GM12878 (cell line): ENCODE data around the gene FRMD3. TPM values are rescaled to one million over a fixed set of nuclear protein-coding genes. Genes with fewer than 3 reads are reported as not detected.

Source experiments
- ATAC-seq: fragments of 200-7000 bp; cut with Tn5 transposase; 3 replicates; pipeline ENCODE4 v1.9.1; 2020; ENCODE audit warnings: mild to moderate bottlenecking, moderate library complexity
- BruUV-seq: library from RNA; stranded (reverse); fragments of 400-500 nt; replicated peaks from 2 replicates; lab custom pipeline; 2021; lab: Mats Ljungman, UMichigan
- CTCF ChIA-PET: fragments of 300-600 bp; sonication (Branson Sonifier 250); formaldehyde crosslinking; extraction: SDS; loops from one replicate; lab custom pipeline; 2021; ENCODE audit warnings: inconsistent platforms; lab: Yijun Ruan, JAX
- POLR2A ChIA-PET: fragments of 350-600 bp; formaldehyde crosslinking; extraction: SDS; loops from one replicate; lab custom pipeline; 2021; ENCODE audit warnings: inconsistent platforms; lab: Charles Lee
- RAD21 ChIA-PET: fragments of 300-600 bp; sonication (Branson Sonifier 250); formaldehyde crosslinking; loops from one replicate; lab custom pipeline; 2023; ENCODE audit warnings: antibody characterized with exemption; ENCODE audit not compliant: unreplicated experiment; lab: Charles Lee
- SMC1A ChIA-PET: fragments of 300-600 bp; sonication (Branson Sonifier 250); formaldehyde crosslinking; loops from one replicate; lab custom pipeline; 2023; ENCODE audit not compliant: unreplicated experiment, uncharacterized antibody; lab: Charles Lee
- DNase-seq: peaks from one replicate; pipeline ENCODE4 v3.0.0-alpha.2; 2011; ENCODE audit warnings: low read depth, low spot score
- FAIRE-seq: peaks from 3 replicates; lab custom pipeline; 2011; peaks lifted over from hg19 to GRCh38; lab: Jason Lieb, UNC
- H2AFZ ChIP-seq: 2 replicates; pipeline ENCODE4 v1.6.0; 2011; ENCODE audit warnings: low read depth, low read length, control low read depth; ENCODE audit not compliant: control insufficient read depth
- H3K27ac ChIP-seq: 2 replicates; pipeline ENCODE4 v1.5.1; 2011; ENCODE audit warnings: control low read depth; ENCODE audit not compliant: control insufficient read depth, insufficient read depth
- H3K27me3 ChIP-seq, 2 experiments: replicated peaks in 1 of 2; 2 replicates each; pipeline versions ENCODE4 v1.6.0 to v1.6.1; 2011; ENCODE audit warnings: low read length in 1 of 2; ENCODE audit not compliant: control insufficient read depth in 2 of 2, insufficient read depth in 2 of 2
- H3K36me3 ChIP-seq, 2 experiments: 2 replicates each; pipeline ENCODE4 v1.5.1; 2011; ENCODE audit warnings: low read length in 1 of 2; ENCODE audit not compliant: control insufficient read depth in 2 of 2, insufficient read depth in 2 of 2
- H3K4me1 ChIP-seq: 2 replicates; pipeline ENCODE4 v1.6.1; 2011; ENCODE audit warnings: mild to moderate bottlenecking, low read length, moderate library complexity, mixed read lengths; ENCODE audit not compliant: control insufficient read depth, insufficient read depth
- H3K4me2 ChIP-seq: 2 replicates; pipeline ENCODE4 v1.6.0; 2011; ENCODE audit warnings: control low read depth; ENCODE audit not compliant: control insufficient read depth, insufficient read depth
- H3K4me3 ChIP-seq: fragments of 200-600 bp; sonication (generic); 2 replicates; pipeline ENCODE4 v1.5.1; 2016
- H3K79me2 ChIP-seq: 2 replicates; pipeline ENCODE4 v1.6.0; 2011; ENCODE audit warnings: low read length; ENCODE audit not compliant: control insufficient read depth, insufficient read depth
- H3K9ac ChIP-seq: 2 replicates; pipeline ENCODE4 v1.8.0; 2011; ENCODE audit warnings: low read length, control low read depth, mixed read lengths; ENCODE audit not compliant: control insufficient read depth, insufficient read depth
- H3K9me3 ChIP-seq: replicated peaks from 3 replicates; pipeline ENCODE4 v1.5.1; 2011; ENCODE audit warnings: mild to moderate bottlenecking, low read length; ENCODE audit not compliant: control insufficient read depth, insufficient read depth
- H4K20me1 ChIP-seq: 2 replicates; pipeline ENCODE4 v1.6.0; 2011; ENCODE audit not compliant: control insufficient read depth, insufficient read depth
- CHD4 ChIP-seq: fragments of 200-600 bp; sonication (generic); IDR thresholded peaks from 2 replicates; pipeline ENCODE4 v1.6.1; 2016; ENCODE audit warnings: mild to moderate bottlenecking
- CREM ChIP-seq: IDR thresholded peaks from 2 replicates; pipeline ENCODE4 v1.6.1; 2014; ENCODE audit warnings: antibody characterized with exemption, low read depth
- KDM1A ChIP-seq: fragments of 200-600 bp; sonication (generic); IDR thresholded peaks from 2 replicates; pipeline ENCODE4 v1.6.1; 2016; ENCODE audit warnings: borderline replicate concordance
- MEF2B ChIP-seq: fragments of 450-650 bp; IDR thresholded peaks from 2 replicates; pipeline ENCODE4 v1.6.1; 2018; ENCODE audit warnings: mild to moderate bottlenecking, moderate library complexity; ENCODE audit not compliant: partially characterized antibody, poor library complexity, severe bottlenecking
- MYB ChIP-seq: fragments of 150-350 bp; IDR thresholded peaks from 2 replicates; pipeline ENCODE4 v1.6.1; 2014; ENCODE audit warnings: mild to moderate bottlenecking, low read depth, low read length, borderline replicate concordance
- NFXL1 ChIP-seq: fragments of 450-650 bp; IDR thresholded peaks from 2 replicates; pipeline ENCODE4 v1.6.1; 2017; ENCODE audit warnings: antibody characterized with exemption, mild to moderate bottlenecking, borderline replicate concordance
- SIX5 ChIP-seq: IDR thresholded peaks from 2 replicates; pipeline ENCODE4 v1.6.1; 2011; ENCODE audit warnings: mild to moderate bottlenecking, low read depth, low read length, moderate library complexity; ENCODE audit not compliant: severe bottlenecking
- STAT3 ChIP-seq: IDR thresholded peaks from 2 replicates; pipeline ENCODE4 v1.6.1; 2011; ENCODE audit warnings: low read depth, low read length, improper control_type of control experiment
- SUZ12 ChIP-seq: fragments of 200-600 bp; sonication (generic); IDR thresholded peaks from one replicate; pipeline ENCODE4 v1.6.1; 2018; ENCODE audit warnings: antibody characterized with exemption, mild to moderate bottlenecking; ENCODE audit not compliant: unreplicated experiment
- WGBS: methylation state at CpG from one replicate; pipeline ENCODE4 v1.1.6; 2016; ENCODE audit warnings: low lambda C conversion rate; ENCODE audit not compliant: insufficient replicate concordance, insufficient coverage; ENCODE audit errors: missing lambda C conversion rate; 5-methylcytosine and 5-hydroxymethylcytosine counted together
- in situ Hi-C: fragments of 300-500 bp; cut with MboI; formaldehyde crosslinking; loops from 9 replicates; pipeline ENCODE4 v1.14.3; 2018; ENCODE audit warnings: mixed read lengths
- intact Hi-C: fragments of 100-400 bp; cut with micrococcal nuclease; formaldehyde crosslinking; loops from one replicate; pipeline ENCODE4 v1.14.2; 2022; ENCODE audit not compliant: unreplicated experiment
- polyA plus RNA-seq, 11 experiments: library from polyadenylated mRNA; depleted of rRNA in 4 of 11; unstranded in 6 of 11; stranded (reverse) in 5 of 11; fragments of >200 nt; fragmentation: Nextera tagmentation in 4 of 11; fragmentation: Illumina TruSeq in 1 of 11; extraction: Ambion mirVana in 4 of 11; extraction: Trizol in 1 of 11; gene quantifications; 1 replicate in 1 of 11; 2 replicates in 10 of 11; pipeline versions ENCODE4 v1.2.1 to v1.2.3, GENCODE V29; 2011 to 2016; ENCODE audit warnings: inconsistent platforms in 2 of 11, missing spikeins in 2 of 11, low read depth in 1 of 11
- total RNA-seq, 4 experiments: library from RNA; depleted of rRNA in 3 of 4; stranded (reverse); fragments of >200 nt in 3 of 4; fragmentation: Illumina TruSeq in 1 of 4; extraction: Trizol in 1 of 4; gene quantifications; 2 replicates each; pipeline versions ENCODE4 v1.2.1 to v1.2.3, GENCODE V29; 2013 to 2021
- TF ChIP-seq, protein P1 (sequence below): fragments of 450-650 bp; IDR thresholded peaks from 2 replicates; pipeline ENCODE4 v1.6.1; 2017; ENCODE audit warnings: mild to moderate bottlenecking
- TF ChIP-seq, protein P2 (sequence below): fragments of 450-650 bp; IDR thresholded peaks from 2 replicates; pipeline ENCODE4 v1.6.1; 2017; ENCODE audit warnings: mild to moderate bottlenecking, moderate library complexity

Gene FRMD3
- total and polyA plus RNA-seq, 10 of the 15 experiments (the other 5 are each of a cell fraction or from before 2014, with no cell fraction given), result 0.04 to 0.68 (median 0.21) TPM; not detected in 1

DNA sequence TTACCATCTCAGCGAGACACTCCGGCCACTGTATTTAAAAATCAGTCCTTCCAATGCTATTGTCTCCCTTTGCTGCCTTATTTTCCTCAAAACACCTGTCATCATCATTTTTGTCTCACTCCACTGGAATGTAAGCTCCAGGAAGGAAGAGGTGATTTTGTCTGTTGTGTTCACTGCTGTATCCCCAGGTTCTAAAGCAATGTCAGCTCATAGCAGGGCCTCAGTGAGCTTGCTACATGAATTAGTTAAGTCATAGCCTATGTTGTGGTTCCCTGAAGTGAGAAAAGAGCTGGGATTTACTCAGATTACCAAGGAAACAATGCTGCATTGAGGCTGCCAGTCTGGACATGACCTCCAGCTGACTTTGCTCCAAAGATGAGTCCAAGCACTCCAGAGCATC lies 337.7 kb downstream of the FRMD3 start:
- SMC1A ChIA-PET, result no interaction called here
- Histone ChIP-seq H3K9ac (no peak overlapping the region), H3K4me2 (no peak overlapping the region), H3K27ac (no peak overlapping the region), H2AFZ (no peak overlapping the region), H3K4me1 (no peaks in the 10 kb centered on the region), H3K9me3 (no peaks in the 10 kb centered on the region), H3K4me3 (no peak overlapping the region), H3K79me2 (no peaks in the 10 kb centered on the region), H3K36me3 (no peaks in the 10 kb centered on the region), H4K20me1 (no peaks in the 10 kb centered on the region), H3K27me3 (no peaks in the 10 kb centered on the region; a peak in 1 of 4 replicates)
- no peak for DNase-seq
- peak; percentile 7 for FAIRE-seq
- TF ChIP-seq SIX5 (no peak), MYB (no peak), SUZ12 (no peak), NFXL1 (no peak), MEF2B (no peak), CREM (no peak), CHD4 (no peak), KDM1A (no peak), STAT3 (no peak)
- TF ChIP-seq, protein P1, sequence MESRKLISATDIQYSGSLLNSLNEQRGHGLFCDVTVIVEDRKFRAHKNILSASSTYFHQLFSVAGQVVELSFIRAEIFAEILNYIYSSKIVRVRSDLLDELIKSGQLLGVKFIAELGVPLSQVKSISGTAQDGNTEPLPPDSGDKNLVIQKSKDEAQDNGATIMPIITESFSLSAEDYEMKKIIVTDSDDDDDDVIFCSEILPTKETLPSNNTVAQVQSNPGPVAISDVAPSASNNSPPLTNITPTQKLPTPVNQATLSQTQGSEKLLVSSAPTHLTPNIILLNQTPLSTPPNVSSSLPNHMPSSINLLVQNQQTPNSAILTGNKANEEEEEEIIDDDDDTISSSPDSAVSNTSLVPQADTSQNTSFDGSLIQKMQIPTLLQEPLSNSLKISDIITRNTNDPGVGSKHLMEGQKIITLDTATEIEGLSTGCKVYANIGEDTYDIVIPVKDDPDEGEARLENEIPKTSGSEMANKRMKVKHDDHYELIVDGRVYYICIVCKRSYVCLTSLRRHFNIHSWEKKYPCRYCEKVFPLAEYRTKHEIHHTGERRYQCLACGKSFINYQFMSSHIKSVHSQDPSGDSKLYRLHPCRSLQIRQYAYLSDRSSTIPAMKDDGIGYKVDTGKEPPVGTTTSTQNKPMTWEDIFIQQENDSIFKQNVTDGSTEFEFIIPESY, result no peak
- TF ChIP-seq, protein P2, sequence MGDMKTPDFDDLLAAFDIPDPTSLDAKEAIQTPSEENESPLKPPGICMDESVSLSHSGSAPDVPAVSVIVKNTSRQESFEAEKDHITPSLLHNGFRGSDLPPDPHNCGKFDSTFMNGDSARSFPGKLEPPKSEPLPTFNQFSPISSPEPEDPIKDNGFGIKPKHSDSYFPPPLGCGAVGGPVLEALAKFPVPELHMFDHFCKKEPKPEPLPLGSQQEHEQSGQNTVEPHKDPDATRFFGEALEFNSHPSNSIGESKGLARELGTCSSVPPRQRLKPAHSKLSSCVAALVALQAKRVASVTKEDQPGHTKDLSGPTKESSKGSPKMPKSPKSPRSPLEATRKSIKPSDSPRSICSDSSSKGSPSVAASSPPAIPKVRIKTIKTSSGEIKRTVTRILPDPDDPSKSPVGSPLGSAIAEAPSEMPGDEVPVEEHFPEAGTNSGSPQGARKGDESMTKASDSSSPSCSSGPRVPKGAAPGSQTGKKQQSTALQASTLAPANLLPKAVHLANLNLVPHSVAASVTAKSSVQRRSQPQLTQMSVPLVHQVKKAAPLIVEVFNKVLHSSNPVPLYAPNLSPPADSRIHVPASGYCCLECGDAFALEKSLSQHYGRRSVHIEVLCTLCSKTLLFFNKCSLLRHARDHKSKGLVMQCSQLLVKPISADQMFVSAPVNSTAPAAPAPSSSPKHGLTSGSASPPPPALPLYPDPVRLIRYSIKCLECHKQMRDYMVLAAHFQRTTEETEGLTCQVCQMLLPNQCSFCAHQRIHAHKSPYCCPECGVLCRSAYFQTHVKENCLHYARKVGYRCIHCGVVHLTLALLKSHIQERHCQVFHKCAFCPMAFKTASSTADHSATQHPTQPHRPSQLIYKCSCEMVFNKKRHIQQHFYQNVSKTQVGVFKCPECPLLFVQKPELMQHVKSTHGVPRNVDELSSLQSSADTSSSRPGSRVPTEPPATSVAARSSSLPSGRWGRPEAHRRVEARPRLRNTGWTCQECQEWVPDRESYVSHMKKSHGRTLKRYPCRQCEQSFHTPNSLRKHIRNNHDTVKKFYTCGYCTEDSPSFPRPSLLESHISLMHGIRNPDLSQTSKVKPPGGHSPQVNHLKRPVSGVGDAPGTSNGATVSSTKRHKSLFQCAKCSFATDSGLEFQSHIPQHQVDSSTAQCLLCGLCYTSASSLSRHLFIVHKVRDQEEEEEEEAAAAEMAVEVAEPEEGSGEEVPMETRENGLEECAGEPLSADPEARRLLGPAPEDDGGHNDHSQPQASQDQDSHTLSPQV, result no peak
- in situ Hi-C loops, result no loop called here
- POLR2A ChIA-PET, result interaction anchor here (0.5 kb wide), 1 partner anchor 175 kb away, joined by 3 read pairs; no protein-coding TSS in a partner anchor
- RAD21 ChIA-PET, result no interaction called here
- no peak for ATAC-seq
- intact Hi-C loops, result loop anchor here (10.0 kb wide), 1 partner anchor 394 kb away; no protein-coding TSS in a partner anchor
- BruUV-seq, result no TSS peak
- CTCF ChIA-PET, result no interaction called here
- 17% methylated on average over 2 of the region's 2 CpGs for WGBS
